ENCODE results near the gene ROR1.
"Not testable (repeated sequence)": the region's sequence is repeated elsewhere in the genome, so short reads cannot be mapped to it uniquely, and the experiment has no call there.

ROR1 gene

GRCh38 chr1:63825111-63825510, 51.3 kb downstream of the ROR1 start:
- no peak for DNase-seq

GRCh38 chr1:63826246-63826861, 52.5 kb downstream of the ROR1 start:
- DNase-seq: not testable (repeated sequence)

GRCh38 chr1:63827411-63828321, 53.8 kb downstream of the ROR1 start:
- peak; percentile 33 for DNase-seq

GRCh38 chr1:63828322-63829044, 54.7 kb downstream of the ROR1 start:
- no peak for DNase-seq

GRCh38 chr1:63829349-63830327, 55.8 kb downstream of the ROR1 start:
- DNase-seq: no peak

GRCh38 chr1:63831409-63831808, 57.6 kb downstream of the ROR1 start:
- no peak for DNase-seq

GRCh38 chr1:63833363-63834119, 59.7 kb downstream of the ROR1 start:
- DNase-seq: no peak

- DNase-seq: peak; percentile 26
Observed at GRCh38 chr1:63835128-63835527, 61.3 kb downstream of the ROR1 start.

GRCh38 chr1:63836374-63836773, 62.6 kb downstream of the ROR1 start:
- DNase-seq: no peak

GRCh38 chr1:63836830-63837229, 63.0 kb downstream of the ROR1 start:
- no peak for DNase-seq

- DNase-seq: no peak
Observed at GRCh38 chr1:63843010-63843409, 69.2 kb downstream of the ROR1 start.

GRCh38 chr1:63843884-63844283, 70.1 kb downstream of the ROR1 start:
- DNase-seq: no peak

GRCh38 chr1:63845346-63845745, 71.5 kb downstream of the ROR1 start:
- DNase-seq: no peak

GRCh38 chr1:63847308-63847910, 73.6 kb downstream of the ROR1 start:
- DNase-seq: no peak

GRCh38 chr1:63848733-63849132, 74.9 kb downstream of the ROR1 start:
- no peak for DNase-seq

GRCh38 chr1:63849149-63849548, 75.3 kb downstream of the ROR1 start:
- no peak for DNase-seq

- DNase-seq: no peak
Observed at GRCh38 chr1:63854091-63854490, 80.3 kb downstream of the ROR1 start.

GRCh38 chr1:63855942-63856341, 82.1 kb downstream of the ROR1 start:
- DNase-seq: no peak

GRCh38 chr1:63856924-63857323, 83.1 kb downstream of the ROR1 start:
- no peak for DNase-seq

- DNase-seq: no peak
Observed at GRCh38 chr1:63857478-63857877, 83.7 kb downstream of the ROR1 start.

- DNase-seq: no peak
Observed at GRCh38 chr1:63858153-63858552, 84.3 kb downstream of the ROR1 start.
